ENCODE measurements around the gene NFE2L1. TPM values are rescaled to one million over a fixed set of nuclear protein-coding genes. Genes with fewer than 3 reads are reported as not detected.
"Not testable (repeated sequence)": the region's sequence is repeated elsewhere in the genome, so short reads cannot be mapped to it uniquely, and the experiment has no call there.

The NFE2L1 gene, protein sequence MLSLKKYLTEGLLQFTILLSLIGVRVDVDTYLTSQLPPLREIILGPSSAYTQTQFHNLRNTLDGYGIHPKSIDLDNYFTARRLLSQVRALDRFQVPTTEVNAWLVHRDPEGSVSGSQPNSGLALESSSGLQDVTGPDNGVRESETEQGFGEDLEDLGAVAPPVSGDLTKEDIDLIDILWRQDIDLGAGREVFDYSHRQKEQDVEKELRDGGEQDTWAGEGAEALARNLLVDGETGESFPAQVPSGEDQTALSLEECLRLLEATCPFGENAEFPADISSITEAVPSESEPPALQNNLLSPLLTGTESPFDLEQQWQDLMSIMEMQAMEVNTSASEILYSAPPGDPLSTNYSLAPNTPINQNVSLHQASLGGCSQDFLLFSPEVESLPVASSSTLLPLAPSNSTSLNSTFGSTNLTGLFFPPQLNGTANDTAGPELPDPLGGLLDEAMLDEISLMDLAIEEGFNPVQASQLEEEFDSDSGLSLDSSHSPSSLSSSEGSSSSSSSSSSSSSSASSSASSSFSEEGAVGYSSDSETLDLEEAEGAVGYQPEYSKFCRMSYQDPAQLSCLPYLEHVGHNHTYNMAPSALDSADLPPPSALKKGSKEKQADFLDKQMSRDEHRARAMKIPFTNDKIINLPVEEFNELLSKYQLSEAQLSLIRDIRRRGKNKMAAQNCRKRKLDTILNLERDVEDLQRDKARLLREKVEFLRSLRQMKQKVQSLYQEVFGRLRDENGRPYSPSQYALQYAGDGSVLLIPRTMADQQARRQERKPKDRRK
- 775 TPM for total RNA-seq
- long read RNA-seq, full-length matches to known transcripts, result 24 of 209 reads
- long read RNA-seq, partial matches to known transcripts, result 143 of 209 reads
- long read RNA-seq, other reads (novel, unspliced or antisense), result 42 of 209 reads

DNA sequence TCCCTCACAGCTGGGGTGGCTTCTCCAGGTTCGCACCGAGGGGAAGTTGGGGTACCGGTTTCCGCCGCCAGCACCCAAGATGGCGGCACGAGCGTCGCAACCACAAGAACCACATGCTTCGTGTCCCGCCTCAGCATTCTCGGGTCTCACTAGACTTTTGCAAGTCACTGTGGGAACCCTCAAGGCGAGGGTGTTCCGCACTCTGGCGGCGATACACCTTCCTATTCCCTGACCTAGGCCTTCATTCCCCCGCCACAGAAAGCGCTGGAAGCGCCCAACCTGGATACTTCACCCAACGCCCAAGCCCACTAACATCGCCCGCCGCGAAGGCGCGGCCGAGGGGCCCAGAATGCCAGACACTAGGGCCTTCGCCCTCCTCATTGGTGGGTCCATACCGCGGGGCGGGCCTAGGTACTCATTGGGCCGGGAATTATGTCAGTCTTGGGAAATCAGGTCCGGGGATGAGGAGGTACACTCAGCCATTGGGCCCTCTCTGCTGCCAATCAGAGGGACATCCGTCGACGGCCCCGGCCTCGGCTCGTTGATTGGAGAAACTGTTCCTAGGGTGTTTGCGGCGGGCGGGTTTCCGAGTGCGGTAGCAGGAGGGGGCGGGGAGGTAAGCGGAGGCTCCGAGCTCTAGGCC lies at the start of gene NFE2L1:
NFE2L1 (plus strand) TSS at position 619 of the 643 bp plus-strand sequence. CDS start 2,760 bp downstream, outside the sequence.
- ATAC-seq (peak; percentile 88), DNase-seq (ENCODE audit: missing footprints) (peak; percentile 100)
- intact Hi-C loops (cut with DNase I), result no loop called here

GRCh38 chr17:47999582-47999981 lies 48.6 kb upstream of the NFE2L1 start:
- intact Hi-C loops (cut with DNase I), result no loop called here
- DNase-seq (ENCODE audit: missing footprints) (no peak), ATAC-seq (no peak)

- no peak for DNase-seq (ENCODE audit: missing footprints)
- intact Hi-C loops (cut with DNase I), result no loop called here
- ATAC-seq, result no peak
Measured at GRCh38 chr17:48001197-48001596, 47.0 kb upstream of the NFE2L1 start.

- intact Hi-C loops (cut with DNase I); DNase-seq (ENCODE audit: missing footprints): not testable (repeated sequence)
Measured at GRCh38 chr17:48001657-48002056, 46.5 kb upstream of the NFE2L1 start.

GRCh38 chr17:48002266-48002915 lies 45.8 kb upstream of the NFE2L1 start:
- intact Hi-C loops (cut with DNase I), result no loop called here
- DNase-seq (ENCODE audit: missing footprints) (no peak), ATAC-seq (peak; percentile 56)

More at GRCh38 chr17:48001657-48002056, 46.5 kb upstream of the NFE2L1 start:
- ATAC-seq, result not testable (repeated sequence)

DNA sequence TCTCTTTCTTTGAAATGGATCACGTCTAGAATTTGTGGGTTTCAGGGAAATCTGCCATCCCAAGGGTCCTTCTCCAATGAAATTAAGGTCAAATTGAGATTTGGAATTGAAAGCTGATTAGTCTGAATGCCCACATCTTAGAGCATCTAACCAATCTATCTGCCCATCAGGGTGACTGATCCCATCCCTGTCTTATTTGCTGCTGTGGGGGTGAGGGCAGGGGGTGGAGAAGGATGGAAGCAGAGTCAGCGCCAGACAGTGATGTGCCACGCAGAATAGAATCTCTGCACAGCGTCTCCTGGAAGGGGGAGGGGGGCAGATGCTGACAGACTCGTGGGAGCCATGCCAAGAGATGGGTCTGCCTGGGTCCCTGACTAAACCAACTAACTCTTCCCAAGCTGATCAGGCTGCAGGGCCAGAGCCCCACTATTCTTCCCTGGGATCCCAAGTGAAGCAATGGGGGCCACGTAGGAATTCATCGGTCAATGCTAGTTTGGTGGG lies 45.2 kb upstream of the NFE2L1 start:
- intact Hi-C loops (cut with DNase I), result no loop called here
- ATAC-seq, result no peak
- no peak for DNase-seq (ENCODE audit: missing footprints)

DNA sequence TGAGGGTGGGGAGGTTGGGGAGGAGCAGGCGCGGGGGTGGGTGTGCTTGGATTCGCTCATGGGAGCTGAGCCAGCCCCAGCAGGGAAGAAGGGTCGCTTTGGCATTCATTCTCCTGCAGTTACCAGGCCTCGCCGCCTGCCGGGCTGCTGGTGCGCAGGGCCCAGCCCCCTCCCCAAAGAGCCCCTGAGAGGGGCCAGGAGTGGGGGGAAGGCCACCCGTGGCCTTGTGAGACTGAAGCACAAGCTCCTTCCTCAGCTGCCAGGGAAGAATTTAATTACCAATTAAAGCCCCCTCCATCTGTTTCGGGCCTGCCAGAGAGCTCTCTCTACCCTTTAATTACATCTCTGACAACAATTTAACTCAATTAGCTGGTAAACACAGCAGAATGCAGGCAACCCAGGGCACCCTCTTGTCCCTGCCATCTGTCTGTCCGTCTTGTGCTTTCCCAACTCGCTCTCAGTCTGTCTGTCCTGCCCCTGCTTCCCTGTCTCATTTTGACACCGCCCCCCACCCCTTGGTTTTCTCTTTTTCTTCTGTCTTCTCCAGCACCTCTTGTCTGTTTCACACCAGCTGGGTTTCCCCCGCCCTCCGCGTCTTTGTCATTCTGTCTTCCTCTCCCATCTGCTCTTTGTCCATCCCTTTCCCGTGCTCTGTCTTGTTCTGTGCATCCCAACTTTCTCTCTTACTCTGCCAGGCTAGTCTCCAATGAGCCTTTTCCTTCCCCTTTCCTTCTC lies 44.6 kb upstream of the NFE2L1 start:
- no peak for DNase-seq (ENCODE audit: missing footprints)
- ATAC-seq, result peak; percentile 29
- intact Hi-C loops (cut with DNase I), result no loop called here

- no peak for ATAC-seq
- intact Hi-C loops (cut with DNase I), result no loop called here
- no peak for DNase-seq (ENCODE audit: missing footprints)
Measured at GRCh38 chr17:48004983-48005382, 43.2 kb upstream of the NFE2L1 start.

- intact Hi-C loops (cut with DNase I), result no loop called here
- ATAC-seq, result no peak
- DNase-seq (ENCODE audit: missing footprints), result no peak
Measured at GRCh38 chr17:48006936-48007709, 41.0 kb upstream of the NFE2L1 start.

DNA sequence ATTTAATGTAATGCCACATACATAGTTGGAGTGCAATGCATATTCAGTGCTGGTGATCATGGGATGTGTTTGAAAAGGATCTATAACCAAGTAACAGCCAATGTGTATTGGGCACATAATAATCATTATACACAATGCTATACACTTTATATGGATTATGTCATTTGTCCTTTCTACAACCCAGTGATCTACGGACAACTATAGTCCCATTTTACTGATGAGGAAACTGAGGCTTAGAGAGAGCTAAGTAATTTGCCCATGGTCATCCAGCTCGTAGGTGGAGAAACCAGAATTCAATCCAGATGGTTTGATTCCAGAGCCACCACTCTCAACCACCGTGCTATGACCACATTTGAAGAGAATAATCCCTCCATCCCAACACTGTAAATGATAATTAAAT lies 38.0 kb upstream of the NFE2L1 start:
- DNase-seq (ENCODE audit: missing footprints) (no peak), ATAC-seq (no peak)
- intact Hi-C loops (cut with DNase I), result no loop called here

GRCh38 chr17:48011405-48012150 lies 36.6 kb upstream of the NFE2L1 start:
- no peak for DNase-seq (ENCODE audit: missing footprints)
- ATAC-seq, result no peak
- intact Hi-C loops (cut with DNase I), result no loop called here

GRCh38 chr17:48012151-48012520 lies 36.0 kb upstream of the NFE2L1 start:
- intact Hi-C loops (cut with DNase I), result no loop called here
- DNase-seq (ENCODE audit: missing footprints), result peak; percentile 81
- ATAC-seq, result peak; percentile 36

- ATAC-seq, result no peak
- intact Hi-C loops (cut with DNase I), result no loop called here
- DNase-seq (ENCODE audit: missing footprints), result no peak
Measured at GRCh38 chr17:48012654-48013053, 35.5 kb upstream of the NFE2L1 start.

DNA sequence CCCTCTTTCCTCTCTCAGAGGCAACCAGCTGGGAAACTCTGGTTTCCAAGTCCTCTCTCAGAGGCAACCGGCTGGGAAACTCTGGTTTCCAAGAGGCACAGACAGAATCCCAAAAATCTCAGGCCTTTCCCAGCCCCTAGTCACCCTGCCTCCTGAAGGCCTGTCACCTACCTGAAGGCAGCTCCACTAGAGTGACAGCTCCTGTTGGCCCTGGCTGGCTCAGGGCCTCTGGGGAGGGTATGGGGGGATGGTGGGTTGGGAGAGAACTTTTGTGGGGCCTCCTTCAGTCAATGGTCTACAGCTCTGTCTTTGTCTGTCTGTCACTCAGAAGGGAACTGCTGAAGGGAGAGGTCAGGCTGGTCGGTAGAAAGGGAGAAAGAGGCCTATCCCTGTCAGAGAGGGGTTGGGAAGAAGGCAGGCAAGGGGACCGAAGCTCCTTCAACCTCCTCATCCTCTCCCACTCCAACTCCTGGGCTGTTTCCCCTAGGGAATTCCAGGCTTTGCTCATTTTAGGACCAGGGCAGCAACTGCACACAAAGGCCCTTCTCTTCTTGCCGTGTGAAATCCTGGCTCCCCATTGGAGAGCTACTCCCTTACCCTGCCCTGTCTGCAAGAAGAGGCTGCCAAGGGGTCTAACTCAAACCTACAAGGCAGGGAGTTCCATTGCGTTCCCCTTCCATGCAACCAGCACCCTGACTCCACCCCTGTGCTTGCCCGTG lies 34.1 kb upstream of the NFE2L1 start:
- ATAC-seq (no peak), DNase-seq (ENCODE audit: missing footprints) (no peak)
- intact Hi-C loops (cut with DNase I), result no loop called here

GRCh38 chr17:48014595-48015111 lies 33.5 kb upstream of the NFE2L1 start:
- ATAC-seq (no peak), DNase-seq (ENCODE audit: missing footprints) (no peak)
- intact Hi-C loops (cut with DNase I), result no loop called here

- no peak for ATAC-seq
- intact Hi-C loops (cut with DNase I), result no loop called here
Measured at GRCh38 chr17:48016112-48016511, 32.0 kb upstream of the NFE2L1 start.

More at GRCh38 chr17:48016112-48016511, 32.0 kb upstream of the NFE2L1 start:
- DNase-seq (ENCODE audit: missing footprints), result no peak

All from Right ventricle myocardium inferior (tissue), 1 donor.